DOHH2 (cell line): ENCODE measurements around the gene DLX5.

Experiments used
- EZH2phosphoT487 ChIP-seq: fragments of 200-600 bp; sonication (generic); IDR thresholded peaks from 2 replicates; pipeline ENCODE4 v1.6.1; 2017; ENCODE audit warnings: borderline replicate concordance, mild to moderate bottlenecking, antibody characterized with exemption, low read length, moderate library complexity, mixed read lengths
- TF ChIP-seq, protein P1 (sequence below): fragments of 200-600 bp; sonication (generic); IDR thresholded peaks from one replicate; pipeline ENCODE4 v1.5.1; 2014; ENCODE audit warnings: antibody characterized with exemption, mild to moderate bottlenecking, low read depth, low read length; ENCODE audit not compliant: poor library complexity, severe bottlenecking

DNA sequence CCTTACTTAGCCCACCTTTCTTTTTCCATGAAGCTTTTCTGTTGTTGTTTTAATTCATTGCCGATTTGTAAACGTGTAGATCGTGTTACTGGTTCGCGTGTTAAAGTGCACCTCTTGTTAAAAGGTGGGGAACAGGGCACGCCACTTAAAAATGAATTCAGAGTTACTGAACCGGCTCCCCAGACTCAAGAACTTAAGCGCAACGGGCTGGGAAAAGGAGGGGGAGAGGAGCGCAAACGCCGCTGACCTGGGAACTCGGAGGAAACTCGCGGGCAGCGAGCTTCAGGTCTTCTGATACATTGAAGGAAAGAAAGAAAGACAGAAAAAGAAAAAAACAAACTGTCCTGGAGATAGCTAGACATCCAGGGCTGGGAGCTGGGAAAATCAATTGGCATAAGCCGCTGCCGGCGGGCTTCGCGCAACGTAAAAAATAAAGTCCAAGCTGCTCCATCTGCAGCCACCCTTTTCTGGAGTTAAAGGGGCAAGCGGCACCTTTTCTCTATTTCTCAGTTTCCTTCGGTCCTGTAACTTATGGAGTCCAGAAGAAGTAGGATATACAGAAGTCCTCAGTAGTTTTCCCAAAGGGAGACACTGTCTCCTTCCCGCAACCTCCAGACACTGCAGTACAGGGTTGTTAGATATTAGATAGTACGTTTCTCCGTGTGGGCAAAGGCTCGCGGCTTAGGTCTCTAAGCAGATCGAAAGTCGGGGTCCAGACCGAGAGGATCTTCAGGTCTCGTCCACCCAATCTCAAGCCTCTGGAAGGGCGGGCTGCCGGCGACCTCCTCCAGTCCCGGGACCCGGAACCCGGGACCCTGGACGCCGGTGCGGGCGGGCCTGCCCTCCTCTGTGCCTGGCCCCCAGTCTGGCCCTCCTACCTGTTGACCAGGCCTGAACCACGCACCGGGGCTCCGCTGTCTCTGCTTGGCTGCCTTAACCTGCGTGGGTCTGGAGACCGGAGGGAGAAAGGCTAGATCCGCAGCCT is 21.1 kb downstream of the DLX5 start:
- TF ChIP-seq, protein P1, sequence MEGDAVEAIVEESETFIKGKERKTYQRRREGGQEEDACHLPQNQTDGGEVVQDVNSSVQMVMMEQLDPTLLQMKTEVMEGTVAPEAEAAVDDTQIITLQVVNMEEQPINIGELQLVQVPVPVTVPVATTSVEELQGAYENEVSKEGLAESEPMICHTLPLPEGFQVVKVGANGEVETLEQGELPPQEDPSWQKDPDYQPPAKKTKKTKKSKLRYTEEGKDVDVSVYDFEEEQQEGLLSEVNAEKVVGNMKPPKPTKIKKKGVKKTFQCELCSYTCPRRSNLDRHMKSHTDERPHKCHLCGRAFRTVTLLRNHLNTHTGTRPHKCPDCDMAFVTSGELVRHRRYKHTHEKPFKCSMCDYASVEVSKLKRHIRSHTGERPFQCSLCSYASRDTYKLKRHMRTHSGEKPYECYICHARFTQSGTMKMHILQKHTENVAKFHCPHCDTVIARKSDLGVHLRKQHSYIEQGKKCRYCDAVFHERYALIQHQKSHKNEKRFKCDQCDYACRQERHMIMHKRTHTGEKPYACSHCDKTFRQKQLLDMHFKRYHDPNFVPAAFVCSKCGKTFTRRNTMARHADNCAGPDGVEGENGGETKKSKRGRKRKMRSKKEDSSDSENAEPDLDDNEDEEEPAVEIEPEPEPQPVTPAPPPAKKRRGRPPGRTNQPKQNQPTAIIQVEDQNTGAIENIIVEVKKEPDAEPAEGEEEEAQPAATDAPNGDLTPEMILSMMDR: no peak
- TF ChIP-seq EZH2phosphoT487: no peak
